Measurements from ENCODE around the gene CDK6.
"Not testable (repeated sequence)": the region's sequence is repeated elsewhere in the genome, so short reads cannot be mapped to it uniquely, and the experiment has no call there.

The CDK6 gene

DNA sequence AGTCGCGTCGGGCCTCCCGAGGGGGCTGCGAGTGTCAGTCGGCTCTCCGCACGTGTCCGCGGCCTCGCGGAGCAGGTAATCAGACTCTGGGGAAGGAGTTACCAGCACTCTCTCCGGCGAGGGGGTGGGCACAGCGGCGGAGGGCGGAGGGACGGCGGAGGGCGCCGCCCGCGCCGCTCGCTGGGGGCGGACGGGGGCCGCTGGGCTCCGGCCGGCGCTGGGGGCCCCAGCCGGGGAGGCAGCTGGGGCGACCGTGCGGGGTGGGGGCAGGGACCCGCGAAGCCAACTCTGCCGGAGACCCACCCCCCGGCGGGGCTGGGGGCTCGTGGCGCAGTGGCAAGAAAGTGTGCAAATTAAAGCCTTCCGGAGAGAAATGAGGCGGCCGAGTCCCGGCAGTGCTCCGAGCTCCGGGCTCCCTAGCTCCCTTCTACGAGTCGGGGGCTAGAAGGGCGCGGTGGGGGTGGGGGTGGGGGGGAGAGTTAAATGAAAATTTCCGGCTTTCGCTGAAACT, at the start of gene CDK6:
TSS of gene CDK6 (minus strand) at position 85 of the 511 bp plus-strand sequence. CDS start 3,250 bp downstream, outside the sequence.
- DNase-seq (ENCODE audit: low read depth) = no peak
- TF ChIP-seq, protein P1, sequence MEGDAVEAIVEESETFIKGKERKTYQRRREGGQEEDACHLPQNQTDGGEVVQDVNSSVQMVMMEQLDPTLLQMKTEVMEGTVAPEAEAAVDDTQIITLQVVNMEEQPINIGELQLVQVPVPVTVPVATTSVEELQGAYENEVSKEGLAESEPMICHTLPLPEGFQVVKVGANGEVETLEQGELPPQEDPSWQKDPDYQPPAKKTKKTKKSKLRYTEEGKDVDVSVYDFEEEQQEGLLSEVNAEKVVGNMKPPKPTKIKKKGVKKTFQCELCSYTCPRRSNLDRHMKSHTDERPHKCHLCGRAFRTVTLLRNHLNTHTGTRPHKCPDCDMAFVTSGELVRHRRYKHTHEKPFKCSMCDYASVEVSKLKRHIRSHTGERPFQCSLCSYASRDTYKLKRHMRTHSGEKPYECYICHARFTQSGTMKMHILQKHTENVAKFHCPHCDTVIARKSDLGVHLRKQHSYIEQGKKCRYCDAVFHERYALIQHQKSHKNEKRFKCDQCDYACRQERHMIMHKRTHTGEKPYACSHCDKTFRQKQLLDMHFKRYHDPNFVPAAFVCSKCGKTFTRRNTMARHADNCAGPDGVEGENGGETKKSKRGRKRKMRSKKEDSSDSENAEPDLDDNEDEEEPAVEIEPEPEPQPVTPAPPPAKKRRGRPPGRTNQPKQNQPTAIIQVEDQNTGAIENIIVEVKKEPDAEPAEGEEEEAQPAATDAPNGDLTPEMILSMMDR (IDR thresholded peaks at IDR 0.05; ENCODE audit: low read depth, low read length, missing control alignments) = no peak
- H3K4me3 ChIP-seq (ENCODE audit: low read depth, low read length) = peak within 1 kb of the TSS; percentile 84

GRCh38 chr7:92886039-92886438, 49.7 kb upstream of the CDK6 start:
- DNase-seq (ENCODE audit: low read depth); H3K4me3 ChIP-seq (ENCODE audit: low read depth, low read length): not testable (repeated sequence)

- DNase-seq (ENCODE audit: low read depth) = no peak
- H3K4me3 ChIP-seq (ENCODE audit: low read depth, low read length) = no peak overlapping the region
- TF ChIP-seq, protein P1 (IDR thresholded peaks at IDR 0.05; ENCODE audit: low read depth, low read length, missing control alignments) = no peak
These were observed 47.8 kb upstream of the CDK6 start for GRCh38 chr7:92884218-92884617.

DNA sequence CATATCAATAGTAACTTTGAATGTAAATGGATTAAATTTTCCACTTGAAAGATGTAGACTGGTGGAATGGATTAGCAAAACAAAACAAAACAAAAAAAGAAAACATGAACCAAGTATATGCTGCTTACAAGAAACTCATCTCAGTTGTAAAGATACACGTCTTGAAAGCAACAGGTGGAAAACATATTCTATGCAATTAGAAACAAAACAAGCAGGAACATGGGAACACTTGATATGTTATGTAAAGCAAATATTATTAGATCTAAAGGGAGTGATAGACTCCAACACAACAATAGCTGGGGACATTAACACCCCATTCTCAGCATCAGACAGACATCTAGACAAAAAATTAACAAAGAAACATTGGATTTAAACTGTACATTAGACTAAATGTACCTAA, 46.4 kb upstream of the CDK6 start:
- TF ChIP-seq, protein P1 (IDR thresholded peaks at IDR 0.05; ENCODE audit: low read depth, low read length, missing control alignments) = no peak
- no peak for DNase-seq (ENCODE audit: low read depth)
- no peak overlapping the region for H3K4me3 ChIP-seq (ENCODE audit: low read depth, low read length)

DNA sequence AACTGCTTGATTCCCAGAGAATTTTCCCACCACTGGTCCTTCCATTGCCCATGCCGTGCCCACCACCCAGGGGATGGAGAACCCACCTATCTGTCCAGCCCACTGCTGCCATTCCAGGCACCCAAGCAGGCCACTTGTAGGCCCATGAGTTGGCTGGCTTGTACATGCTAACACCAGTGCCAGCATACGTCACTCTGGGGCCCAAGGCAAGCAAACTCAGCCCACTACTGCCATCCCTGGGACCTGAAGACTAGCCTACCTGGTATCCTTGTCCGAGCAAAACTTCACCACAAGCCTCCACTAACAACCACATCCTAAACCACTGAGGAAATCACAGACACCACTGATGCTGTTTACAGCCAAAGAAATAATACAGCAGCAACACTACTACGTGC, 44.7 kb upstream of the CDK6 start:
- no peak for DNase-seq (ENCODE audit: low read depth)
- TF ChIP-seq, protein P1 (IDR thresholded peaks at IDR 0.05; ENCODE audit: low read depth, low read length, missing control alignments) = no peak
- H3K4me3 ChIP-seq (ENCODE audit: low read depth, low read length) = no peak overlapping the region

GRCh38 chr7:92880212-92881090, 44.1 kb upstream of the CDK6 start:
- no peak for DNase-seq (ENCODE audit: low read depth)
- TF ChIP-seq, protein P1 (IDR thresholded peaks at IDR 0.05; ENCODE audit: low read depth, low read length, missing control alignments) = peak; percentile 30
- H3K4me3 ChIP-seq (ENCODE audit: low read depth, low read length) = no peak overlapping the region

DNA sequence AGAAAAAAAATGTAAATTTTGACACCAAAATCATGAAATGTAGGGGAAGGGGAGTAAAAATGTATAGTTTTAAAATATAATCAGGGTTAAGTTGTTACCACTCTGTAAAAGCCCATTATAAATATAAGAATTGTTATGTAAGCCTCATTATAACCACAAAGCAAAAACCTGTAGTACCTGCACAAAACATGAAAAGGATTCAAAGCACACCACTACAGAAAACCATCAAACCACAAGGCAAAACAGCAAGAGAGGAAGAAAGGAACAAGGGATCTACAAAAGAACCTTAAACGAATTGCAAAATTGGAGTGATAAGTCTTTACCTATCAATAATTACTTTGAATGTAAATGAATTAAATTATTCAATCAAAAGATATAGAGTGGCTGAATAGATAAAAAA, 41.0 kb upstream of the CDK6 start:
- no peak for DNase-seq (ENCODE audit: low read depth)
- H3K4me3 ChIP-seq (ENCODE audit: low read depth, low read length) = no peak overlapping the region
- TF ChIP-seq, protein P1 (IDR thresholded peaks at IDR 0.05; ENCODE audit: low read depth, low read length, missing control alignments) = no peak
